ENCODE data around the gene GAPDHS. TPM values are rescaled to one million over a fixed set of nuclear protein-coding genes. Genes with fewer than 3 reads are reported as not detected.

Gene GAPDHS
- total RNA-seq, 1 experiment from 2014 or later, result not detected

DNA sequence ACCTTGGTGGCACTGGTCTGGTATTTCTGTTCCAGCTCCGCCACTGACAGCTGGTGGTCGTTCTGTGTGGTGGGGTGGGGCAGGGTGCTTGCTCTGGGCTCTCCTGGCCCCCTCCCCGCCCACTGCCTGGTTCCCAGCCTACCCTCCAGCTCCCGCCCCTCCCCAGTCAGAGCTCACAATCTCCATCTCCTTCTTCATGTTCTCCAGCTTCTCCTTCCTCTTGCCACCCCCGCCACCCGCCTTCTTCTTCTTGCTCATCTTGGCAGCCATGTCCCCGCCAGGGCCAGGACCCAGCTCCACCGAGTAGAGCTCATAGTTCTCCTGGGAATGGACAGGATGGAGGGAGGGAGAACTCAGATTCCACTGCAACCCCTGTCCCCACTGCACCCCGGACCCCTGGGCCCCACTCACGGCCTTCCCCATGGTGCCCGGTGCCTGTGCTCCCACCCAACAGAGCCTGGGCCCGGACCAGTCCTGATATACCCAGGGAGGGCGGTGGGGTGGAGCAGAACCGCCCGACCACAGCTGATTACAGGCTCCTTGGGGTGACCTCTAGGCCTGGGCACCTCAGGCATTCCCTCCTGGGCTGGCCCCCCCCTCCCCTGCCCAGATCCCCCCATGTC, 30.1 kb downstream of the GAPDHS start, which contains the start of gene ATP4A:
TSS of gene ATP4A (minus strand) at position 452 of the 623 bp plus-strand sequence. CDS start at position 423, 29 bp downstream.
- TF ChIP-seq TCF7L2 (IDR thresholded peaks at IDR 0.05; ENCODE audit: low read depth, low read length) (no peak), POLR2AphosphoS5 (IDR thresholded peaks at IDR 0.05; ENCODE audit: low read depth, low read length) (no peak), SIN3A (IDR thresholded peaks at IDR 0.05; ENCODE audit: borderline replicate concordance, insufficient read depth, low read depth, low read length) (no peak)
- TF ChIP-seq, protein P1, sequence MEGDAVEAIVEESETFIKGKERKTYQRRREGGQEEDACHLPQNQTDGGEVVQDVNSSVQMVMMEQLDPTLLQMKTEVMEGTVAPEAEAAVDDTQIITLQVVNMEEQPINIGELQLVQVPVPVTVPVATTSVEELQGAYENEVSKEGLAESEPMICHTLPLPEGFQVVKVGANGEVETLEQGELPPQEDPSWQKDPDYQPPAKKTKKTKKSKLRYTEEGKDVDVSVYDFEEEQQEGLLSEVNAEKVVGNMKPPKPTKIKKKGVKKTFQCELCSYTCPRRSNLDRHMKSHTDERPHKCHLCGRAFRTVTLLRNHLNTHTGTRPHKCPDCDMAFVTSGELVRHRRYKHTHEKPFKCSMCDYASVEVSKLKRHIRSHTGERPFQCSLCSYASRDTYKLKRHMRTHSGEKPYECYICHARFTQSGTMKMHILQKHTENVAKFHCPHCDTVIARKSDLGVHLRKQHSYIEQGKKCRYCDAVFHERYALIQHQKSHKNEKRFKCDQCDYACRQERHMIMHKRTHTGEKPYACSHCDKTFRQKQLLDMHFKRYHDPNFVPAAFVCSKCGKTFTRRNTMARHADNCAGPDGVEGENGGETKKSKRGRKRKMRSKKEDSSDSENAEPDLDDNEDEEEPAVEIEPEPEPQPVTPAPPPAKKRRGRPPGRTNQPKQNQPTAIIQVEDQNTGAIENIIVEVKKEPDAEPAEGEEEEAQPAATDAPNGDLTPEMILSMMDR (IDR thresholded peaks at IDR 0.05), result no peak
- TF ChIP-seq, protein P2, sequence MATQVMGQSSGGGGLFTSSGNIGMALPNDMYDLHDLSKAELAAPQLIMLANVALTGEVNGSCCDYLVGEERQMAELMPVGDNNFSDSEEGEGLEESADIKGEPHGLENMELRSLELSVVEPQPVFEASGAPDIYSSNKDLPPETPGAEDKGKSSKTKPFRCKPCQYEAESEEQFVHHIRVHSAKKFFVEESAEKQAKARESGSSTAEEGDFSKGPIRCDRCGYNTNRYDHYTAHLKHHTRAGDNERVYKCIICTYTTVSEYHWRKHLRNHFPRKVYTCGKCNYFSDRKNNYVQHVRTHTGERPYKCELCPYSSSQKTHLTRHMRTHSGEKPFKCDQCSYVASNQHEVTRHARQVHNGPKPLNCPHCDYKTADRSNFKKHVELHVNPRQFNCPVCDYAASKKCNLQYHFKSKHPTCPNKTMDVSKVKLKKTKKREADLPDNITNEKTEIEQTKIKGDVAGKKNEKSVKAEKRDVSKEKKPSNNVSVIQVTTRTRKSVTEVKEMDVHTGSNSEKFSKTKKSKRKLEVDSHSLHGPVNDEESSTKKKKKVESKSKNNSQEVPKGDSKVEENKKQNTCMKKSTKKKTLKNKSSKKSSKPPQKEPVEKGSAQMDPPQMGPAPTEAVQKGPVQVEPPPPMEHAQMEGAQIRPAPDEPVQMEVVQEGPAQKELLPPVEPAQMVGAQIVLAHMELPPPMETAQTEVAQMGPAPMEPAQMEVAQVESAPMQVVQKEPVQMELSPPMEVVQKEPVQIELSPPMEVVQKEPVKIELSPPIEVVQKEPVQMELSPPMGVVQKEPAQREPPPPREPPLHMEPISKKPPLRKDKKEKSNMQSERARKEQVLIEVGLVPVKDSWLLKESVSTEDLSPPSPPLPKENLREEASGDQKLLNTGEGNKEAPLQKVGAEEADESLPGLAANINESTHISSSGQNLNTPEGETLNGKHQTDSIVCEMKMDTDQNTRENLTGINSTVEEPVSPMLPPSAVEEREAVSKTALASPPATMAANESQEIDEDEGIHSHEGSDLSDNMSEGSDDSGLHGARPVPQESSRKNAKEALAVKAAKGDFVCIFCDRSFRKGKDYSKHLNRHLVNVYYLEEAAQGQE (IDR thresholded peaks at IDR 0.05; ENCODE audit: insufficient read depth in 1 of 2, low read depth in 2 of 2, low read length in 1 of 2), result no peak
- BruUV-seq (replicated peaks), result no TSS peak
- Histone ChIP-seq H3K27me3 (ENCODE audit: control insufficient read depth, insufficient read depth, low read length) (peaks cover 8% of the 10 kb centered on the region; the same call in 1 of the 2 replicates), H3K9me3 (ENCODE audit: control insufficient read depth, insufficient read depth, low read depth, low read length) (no peaks in the 10 kb centered on the region), H3K36me3 (ENCODE audit: control insufficient read depth, insufficient read depth, low read length) (no peaks in the 10 kb centered on the region), H3K4me1 (ENCODE audit: control insufficient read depth, insufficient read depth, low read length) (peaks cover 6% of the 10 kb centered on the region; the same call in 1 of the 2 replicates), H3K4me3 (ENCODE audit: low read depth in 2 of 2, low read length in 2 of 2) (no peak within 1 kb of the TSS), H3K27ac (ENCODE audit: low read length) (no peak within 1 kb of the TSS)
- in situ Hi-C loops (cut with HindIII; ENCODE audit: low pct_unique_long_range_greater_than_20kb, low sequenced_read_pairs) (no loop called here), intact Hi-C loops (cut with micrococcal nuclease; ENCODE audit: unreplicated experiment) (no loop called here)
- no peak for ATAC-seq
- CTCF ChIA-PET, result interaction anchor here (0.6 kb wide), 1 partner anchor 34 kb away, joined by 8 read pairs; no protein-coding TSS in a partner anchor
- no peak for DNase-seq (ENCODE audit: low read depth, low spot score)
- POLR2A ChIA-PET, result interaction anchor here (0.6 kb wide), 1 partner anchor 44 kb away, joined by 3 read pairs; no protein-coding TSS in a partner anchor

DNA sequence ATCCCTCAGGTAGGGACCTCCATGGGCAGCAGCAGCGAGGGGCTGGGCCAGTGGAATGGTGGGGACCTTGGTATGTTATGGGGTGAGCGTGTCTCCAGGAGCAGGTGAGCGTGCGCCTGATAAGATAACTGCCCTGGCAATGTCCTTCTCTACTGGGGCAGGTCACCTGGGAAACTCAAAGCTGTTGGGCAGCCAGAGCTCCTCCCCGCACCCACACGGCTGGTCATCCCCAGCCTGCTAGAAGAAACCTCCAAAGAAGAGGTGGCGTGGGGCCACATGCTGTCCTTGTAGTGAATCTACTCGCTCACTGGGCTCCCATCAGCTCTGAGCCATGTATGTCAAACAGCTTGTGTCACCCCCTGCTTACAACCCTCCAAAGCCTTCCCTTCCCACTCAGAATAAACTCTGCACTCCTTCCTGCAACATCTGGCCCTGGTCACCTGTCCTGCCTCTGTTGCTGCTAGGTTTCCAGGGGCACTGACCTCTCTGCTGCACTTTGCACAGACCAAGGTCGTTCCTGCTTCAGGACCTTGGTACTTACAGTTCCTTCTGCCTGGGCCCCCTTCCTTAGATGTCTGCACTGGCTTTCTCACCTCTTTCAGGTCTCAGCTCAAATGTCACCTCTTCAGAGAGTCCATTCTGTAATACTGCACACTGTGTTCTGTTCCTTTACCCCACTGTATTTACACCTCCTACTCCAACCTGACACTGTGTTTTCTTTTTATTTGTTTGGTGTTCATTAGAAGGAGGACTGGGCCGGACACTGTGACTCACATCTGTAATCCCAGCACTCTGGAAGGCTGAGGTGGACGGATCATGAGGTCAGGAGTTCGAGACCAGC, 32.0 kb downstream of the GAPDHS start:
- H3K9me3 ChIP-seq (ENCODE audit: control insufficient read depth, insufficient read depth, low read depth, low read length), result no peaks in the 10 kb centered on the region
- H3K4me1 ChIP-seq (ENCODE audit: control insufficient read depth, insufficient read depth, low read length), result no peaks in the 10 kb centered on the region
- H3K4me3 ChIP-seq (ENCODE audit: low read depth in 2 of 2, low read length in 2 of 2), result no peak overlapping the region
- DNase-seq (ENCODE audit: low read depth, low spot score) (no peak), ATAC-seq (no peak)
- H3K36me3 ChIP-seq (ENCODE audit: control insufficient read depth, insufficient read depth, low read length), result no peaks in the 10 kb centered on the region
- H3K27ac ChIP-seq (ENCODE audit: low read length), result no peak overlapping the region
- CTCF ChIA-PET, result no interaction called here
- in situ Hi-C loops (cut with HindIII; ENCODE audit: low pct_unique_long_range_greater_than_20kb, low sequenced_read_pairs), result no loop called here
- TF ChIP-seq TCF7L2 (IDR thresholded peaks at IDR 0.05; ENCODE audit: low read depth, low read length), result no peak
- TF ChIP-seq, protein P2 (IDR thresholded peaks at IDR 0.05; ENCODE audit: insufficient read depth in 1 of 2, low read depth in 2 of 2, low read length in 1 of 2), result no peak
- no peak for TF ChIP-seq POLR2AphosphoS5 (IDR thresholded peaks at IDR 0.05; ENCODE audit: low read depth, low read length)
- TF ChIP-seq, protein P1 (IDR thresholded peaks at IDR 0.05), result no peak
- no peak for TF ChIP-seq SIN3A (IDR thresholded peaks at IDR 0.05; ENCODE audit: borderline replicate concordance, insufficient read depth, low read depth, low read length)
- BruUV-seq (replicated peaks), result no TSS peak
- POLR2A ChIA-PET, result no interaction called here
- intact Hi-C loops (cut with micrococcal nuclease; ENCODE audit: unreplicated experiment), result no loop called here
- H3K27me3 ChIP-seq (ENCODE audit: control insufficient read depth, insufficient read depth, low read length), result peaks cover 5% of the 10 kb centered on the region; the same call in 1 of the 2 replicates

All from Panc1 (cell line).